HFF-Myc (cell line): Measurements from ENCODE around the gene SUSD5.
"Not testable (repeated sequence)": the region's sequence is repeated elsewhere in the genome, so short reads cannot be mapped to it uniquely, and the experiment has no call there.

Experiments
- DNase-seq: peaks from one replicate; pipeline ENCODE4 v3.0.0-alpha.2; 2011; ENCODE audit warnings: low read depth; ENCODE audit errors: extremely low read depth
- H3K4me3 ChIP-seq: replicated peaks from 2 replicates; pipeline ENCODE4 v1.5.1; 2011; ENCODE audit warnings: low read depth, mild to moderate bottlenecking, control low read depth, low read length
- CTCF ChIP-seq: IDR thresholded peaks from 2 replicates; pipeline ENCODE4 v1.5.1; 2012; ENCODE audit warnings: mild to moderate bottlenecking, low read depth, low read length, control low read depth; ENCODE audit errors: missing control alignments

Gene SUSD5

GRCh38 chr3:33186524-33187367 is 31.9 kb downstream of the SUSD5 start:
- H3K4me3 ChIP-seq, result no peak overlapping the region
- DNase-seq, result no peak
- TF ChIP-seq CTCF, result no peak

DNA sequence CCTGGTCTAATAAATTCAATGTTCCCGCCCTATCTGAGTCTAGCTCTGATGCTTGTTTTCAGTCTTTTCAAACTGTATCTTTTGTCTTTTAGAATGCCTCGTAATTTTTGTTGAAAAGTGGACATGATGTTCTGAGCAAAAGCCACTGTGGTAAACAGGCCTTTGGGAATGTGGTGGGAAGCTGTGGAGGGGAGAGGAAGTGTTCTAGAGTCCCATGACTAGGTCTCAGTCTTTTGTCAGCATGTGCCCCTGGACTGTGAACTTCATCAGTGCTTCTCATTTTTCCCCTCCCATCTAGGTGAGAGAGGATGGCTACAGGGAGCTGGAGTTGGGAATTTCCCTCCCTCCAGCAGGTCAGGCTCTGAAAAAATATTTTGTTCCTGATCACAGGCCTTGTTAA is 33.7 kb downstream of the SUSD5 start:
- TF ChIP-seq CTCF, result no peak
- no peak for DNase-seq
- H3K4me3 ChIP-seq, result no peak overlapping the region

GRCh38 chr3:33181641-33182040 is 37.0 kb downstream of the SUSD5 start:
- not testable (repeated sequence) for DNase-seq, H3K4me3 ChIP-seq

DNA sequence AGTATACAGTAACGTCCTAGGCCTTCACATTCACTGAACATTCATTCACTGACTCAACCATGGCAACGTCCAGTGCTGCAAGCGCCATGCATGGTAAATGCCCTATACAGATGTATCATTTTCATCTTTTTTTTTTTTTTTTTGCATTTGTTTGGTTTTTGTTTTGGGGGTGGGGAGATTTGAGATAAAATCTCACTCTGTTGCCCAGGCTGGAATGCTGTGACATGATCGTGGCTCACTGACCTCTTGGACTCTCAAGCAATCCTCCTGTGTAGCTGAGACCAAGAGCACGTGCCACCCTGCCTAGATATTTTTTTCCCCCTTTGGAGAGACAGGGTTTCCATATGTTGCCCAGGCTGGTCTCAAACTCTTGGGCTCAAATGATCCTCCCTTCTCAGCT is 37.4 kb downstream of the SUSD5 start:
- no peak for TF ChIP-seq CTCF
- DNase-seq, result no peak
- H3K4me3 ChIP-seq, result no peak overlapping the region

- DNase-seq, result no peak
- TF ChIP-seq CTCF, result no peak
- no peak overlapping the region for H3K4me3 ChIP-seq
Observed at GRCh38 chr3:33179132-33179531, 39.5 kb downstream of the SUSD5 start.

DNA sequence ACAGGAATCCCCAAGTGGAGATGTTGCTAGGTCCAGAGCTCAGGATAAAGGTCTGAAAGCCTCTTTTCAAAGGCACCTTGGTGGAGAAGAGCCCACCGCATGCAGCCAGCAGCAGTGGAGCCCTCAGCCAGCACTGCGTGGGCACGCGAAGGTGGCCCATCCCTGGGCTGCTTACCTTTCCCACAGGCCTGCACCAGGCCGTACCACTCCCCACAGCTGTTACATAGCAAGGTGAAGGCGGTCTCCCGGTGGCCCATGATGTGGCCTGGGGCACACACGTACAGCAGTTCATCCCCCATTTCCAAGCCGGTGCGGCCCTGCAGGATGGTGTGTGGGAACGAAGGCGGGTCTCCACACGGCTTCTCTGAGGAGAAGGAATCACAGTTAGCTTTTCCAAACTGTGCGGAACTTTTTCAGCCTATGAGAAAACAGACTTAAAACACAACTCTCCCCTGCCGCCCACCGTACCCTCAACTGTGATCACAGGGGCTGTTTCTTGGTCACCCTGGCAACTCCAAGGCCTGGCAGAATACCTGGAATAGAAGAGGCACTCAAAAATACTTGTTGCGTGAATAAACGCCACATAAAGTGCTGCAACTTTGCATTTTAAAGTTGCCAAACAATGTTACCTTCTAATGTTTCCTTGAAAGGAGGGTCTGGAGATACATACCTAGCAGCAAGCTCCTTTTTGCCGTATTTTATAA is 43.7 kb downstream of the SUSD5 start:
- DNase-seq, result no peak
- no peak overlapping the region for H3K4me3 ChIP-seq
- no peak for TF ChIP-seq CTCF

GRCh38 chr3:33174095-33174494 is 44.5 kb downstream of the SUSD5 start:
- H3K4me3 ChIP-seq, result no peak overlapping the region
- DNase-seq, result no peak
- TF ChIP-seq CTCF, result no peak
